ENCODE measurements around the gene ALKAL2.

The ALKAL2 gene

GRCh38 chr2:257429-257828, 30.5 kb downstream of the ALKAL2 start:
- H3K4me3 ChIP-seq (ENCODE audit: low read depth, low read length) = no peak overlapping the region
- no peak for DNase-seq (ENCODE audit: low read depth)
- no peak for TF ChIP-seq CTCF (IDR thresholded peaks at IDR 0.05; ENCODE audit: low read depth, low read length, missing control alignments)

- H3K4me3 ChIP-seq (ENCODE audit: low read depth, low read length) = no peak overlapping the region
- no peak for TF ChIP-seq CTCF (IDR thresholded peaks at IDR 0.05; ENCODE audit: low read depth, low read length, missing control alignments)
- DNase-seq (ENCODE audit: low read depth) = no peak
These were observed 31.8 kb downstream of the ALKAL2 start for GRCh38 chr2:256094-256493.

GRCh38 chr2:255195-255594, 32.7 kb downstream of the ALKAL2 start:
- no peak for DNase-seq (ENCODE audit: low read depth)
- no peak overlapping the region for H3K4me3 ChIP-seq (ENCODE audit: low read depth, low read length)
- no peak for TF ChIP-seq CTCF (IDR thresholded peaks at IDR 0.05; ENCODE audit: low read depth, low read length, missing control alignments)

GRCh38 chr2:254241-254640, 33.6 kb downstream of the ALKAL2 start:
- TF ChIP-seq CTCF (IDR thresholded peaks at IDR 0.05; ENCODE audit: low read depth, low read length, missing control alignments) = no peak
- no peak overlapping the region for H3K4me3 ChIP-seq (ENCODE audit: low read depth, low read length)
- DNase-seq (ENCODE audit: low read depth) = no peak

- DNase-seq (ENCODE audit: low read depth) = no peak
- H3K4me3 ChIP-seq (ENCODE audit: low read depth, low read length) = no peak overlapping the region
- TF ChIP-seq CTCF (IDR thresholded peaks at IDR 0.05; ENCODE audit: low read depth, low read length, missing control alignments) = no peak
These were observed 34.7 kb downstream of the ALKAL2 start for GRCh38 chr2:253202-253638.

- H3K4me3 ChIP-seq (ENCODE audit: low read depth, low read length) = no peak overlapping the region
- DNase-seq (ENCODE audit: low read depth) = no peak
- TF ChIP-seq CTCF (IDR thresholded peaks at IDR 0.05; ENCODE audit: low read depth, low read length, missing control alignments) = no peak
These were observed 35.8 kb downstream of the ALKAL2 start for GRCh38 chr2:252001-252602.

- TF ChIP-seq CTCF (IDR thresholded peaks at IDR 0.05; ENCODE audit: low read depth, low read length, missing control alignments) = no peak
- DNase-seq (ENCODE audit: low read depth) = no peak
- no peak overlapping the region for H3K4me3 ChIP-seq (ENCODE audit: low read depth, low read length)
These were observed 38.3 kb downstream of the ALKAL2 start for GRCh38 chr2:249538-250042.
